Heart left ventricle (tissue), 16 donors: ENCODE results near the gene OGDH. TPM values are rescaled to one million over a fixed set of nuclear protein-coding genes. Genes with fewer than 3 reads are reported as not detected.

Experiments used
- ATAC-seq, 4 donors: fragments of 200-7000 bp; cut with Tn5 transposase; one replicate each; pipeline ENCODE4 v1.9.1; 2020 to 2022; ENCODE audit warnings: moderate library complexity in 4 of 4, mild to moderate bottlenecking in 3 of 4, moderate number of reproducible peaks in 1 of 4
- DNase-seq, 5 donors: peaks; one replicate each; pipeline ENCODE4 v3.0.0-alpha.2; 2020
- H3K27ac ChIP-seq, 12 donors: fragments of 200-600 bp; sonication (generic) in 4 of 12; one replicate each; pipeline versions ENCODE4 v1.5.0 to v1.8.0; 2016 to 2022; ENCODE audit warnings: mild to moderate bottlenecking in 2 of 12
- H3K27me3 ChIP-seq, 9 donors: fragments of 200-600 bp; sonication (generic) in 2 of 9; one replicate each; pipeline versions ENCODE4 v1.5.1 to v1.8.0; 2016 to 2022; ENCODE audit warnings: mild to moderate bottlenecking in 3 of 9
- H3K36me3 ChIP-seq, 9 donors: fragments of 200-600 bp; sonication (generic) in 2 of 9; one replicate each; pipeline versions ENCODE4 v1.5.0 to v1.8.0; 2018 to 2022; ENCODE audit warnings: mild to moderate bottlenecking in 2 of 9
- H3K4me1 ChIP-seq, 12 donors: fragments of 200-600 bp; sonication (generic) in 4 of 12; one replicate each; pipeline versions ENCODE4 v1.5.0 to v1.8.0; 2016 to 2022; ENCODE audit warnings: mild to moderate bottlenecking in 3 of 12
- H3K4me3 ChIP-seq, 12 donors: fragments of 200-600 bp; sonication (generic) in 4 of 12; one replicate each; pipeline versions ENCODE4 v1.5.0 to v1.8.0; 2017 to 2022; ENCODE audit warnings: mild to moderate bottlenecking in 9 of 12, moderate library complexity in 4 of 12
- H3K9me3 ChIP-seq, 12 donors: fragments of 200-600 bp; sonication (generic) in 4 of 12; one replicate each; pipeline versions ENCODE4 v1.5.0 to v1.8.0; 2016 to 2022; ENCODE audit warnings: mild to moderate bottlenecking in 1 of 12
- CTCF ChIP-seq, 12 donors: fragments of 200-600 bp; sonication (generic) in 4 of 12; IDR thresholded peaks; one replicate each; pipeline versions ENCODE4 v1.5.0 to v1.8.0; 2018 to 2022; ENCODE audit warnings: antibody characterized with exemption in 12 of 12, mild to moderate bottlenecking in 5 of 12
- POLR2A ChIP-seq, 2 donors: fragments of 450-650 bp; IDR thresholded peaks; one replicate each; pipeline ENCODE4 v1.6.1; 2017; ENCODE audit warnings: antibody characterized with exemption in 2 of 2, mild to moderate bottlenecking in 2 of 2, moderate library complexity in 2 of 2
- WGBS, 4 donors: extraction: QIAGEN DNeasy Blood & Tissue Kit in 2 of 4; methylation state at CpG; one replicate each; pipeline versions ENCODE4 v1.1.5 to v1.1.7; 2013 to 2018; 5-methylcytosine and 5-hydroxymethylcytosine counted together
- intact Hi-C, 10 donors: fragments of 100-400 bp; cut with DNase I; formaldehyde crosslinking; loops; one replicate each; pipeline versions ENCODE4 v1.11.1 to v1.14.2; 2022
- polyA plus RNA-seq, 2 donors: library from polyadenylated mRNA; stranded (reverse); fragments of 200-250 nt; gene quantifications; one replicate each; pipeline ENCODE4 v1.2.3, GENCODE V29; 2013
- total RNA-seq, 9 donors: library from RNA; depleted of rRNA in 2 of 9; stranded (reverse); fragments of >200 nt in 2 of 9; fragmentation: NEBNext Ultra II Directional in 3 of 9; extraction: Animal tissue kit (Norgen Biotek cat#: 25700) in 3 of 9; gene quantifications; one replicate each; pipeline versions ENCODE4 v1.1.0 to v1.2.4, GENCODE V29; 2016 to 2023
- donor health status: ischemic (EF 13 %, LVEDD 7.1; RV severe dilation, severe dysfunction).
- donor health status: healthy with polysubstance abuse.
- donor health status: DM: no; HTN: yes; CAD: no.
- donor health status: DM: no; HTN: no; CAD: no.
- donor health status: ischemic (EF 25% LVEDD 6.9; RV normal size, moderate dysfunction).
- donor health status: ischemic (EF 25% LVEDD 5.7; RV mildly dilated, moderate dysfunction).
- donor health status: healthy.
- donor health status: DM: yes; HTN: yes; CAD: no.
- donor health status: ischemic (EF 35%, LVEDD 5.7; RV mildly dilated, moderate dysfunction).
- donor health status: nonischemic (EF 11% LVEDD 7.7; RV severe dilation, severe dysfunction).
- donor health status: DM: yes; HTN: yes; CAD: no.
- donor health status: PGD.
- donor health status: ischemic (EF 29% LVEDD 5.4; RV normal size, mild dysfunction).
- donor health status: nonischemic (EF 23%, LVEDD 6.1; RV moderate dilation, normal function).

OGDH gene
- total and polyA plus RNA-seq, 11 donors = 247 to 789 (median 633) TPM

GRCh38 chr7:44564606-44565005 is 41.8 kb upstream of the OGDH start:
- TF ChIP-seq POLR2A (IDR thresholded peaks at IDR 0.05) (no peak), CTCF (IDR thresholded peaks at IDR 0.05) (no peak)
- no peak for ATAC-seq
- peaks cover 4 to 64% (median 56%) of the 10 kb centered on the region in 9 donors for H3K36me3 ChIP-seq

GRCh38 chr7:44565097-44565794 is 41.2 kb upstream of the OGDH start:
- Histone ChIP-seq H3K9me3 (no peaks in the 10 kb centered on the region), H3K4me3 (no peak overlapping the region), H3K36me3 (peaks cover 4 to 70% (median 63%) of the 10 kb centered on the region in 9 donors), H3K4me1 (peaks cover 0 to 11% (median 1%) of the 10 kb centered on the region in 12 donors), H3K27ac (peak overlapping the region in 1 of 12 donors; percentile 37), H3K27me3 (no peaks in the 10 kb centered on the region)
- intact Hi-C loops = loop anchor here in 9 of 10 donors (1.0 to 10.0 kb wide), 9 partner anchors 70 to 330 kb away; partner anchors contain the start of gene NUDCD3 (in 2 of the 9)
- ATAC-seq (peak; percentile 73 to 91 (median 88)), DNase-seq (peak; percentile 50 to 86 (median 73))
- TF ChIP-seq CTCF (IDR thresholded peaks at IDR 0.05) (peak; percentile 92 to 99 (median 97)), POLR2A (IDR thresholded peaks at IDR 0.05) (no peak)
- WGBS, 4 donors = 52 to 61% (median 58%) methylated on average over 9 to 13 of the region's 13 CpGs

More at GRCh38 chr7:44564606-44565005, 41.8 kb upstream of the OGDH start:
- intact Hi-C loops = loop anchor here (1.0 to 10.0 kb wide), 10 partner anchors 70 to 332 kb away; partner anchors contain the start of gene NUDCD3 (in 2 of the 10)
- Histone ChIP-seq H3K4me3 (no peak overlapping the region), H3K27me3 (no peaks in the 10 kb centered on the region), H3K4me1 (peaks cover 0 to 11% (median 1%) of the 10 kb centered on the region in 12 donors), H3K9me3 (no peaks in the 10 kb centered on the region), H3K27ac (no peak overlapping the region)
- no peak for DNase-seq
- 53 to 71% (median 62%) methylated on average over 2 of the region's 2 CpGs for WGBS, 4 donors

GRCh38 chr7:44565795-44566559 is 40.5 kb upstream of the OGDH start:
- DNase-seq (no peak), ATAC-seq (peak; percentile 7 to 35 (median 20))
- Histone ChIP-seq H3K4me1 (peaks cover 0 to 11% (median 1%) of the 10 kb centered on the region in 12 donors), H3K4me3 (no peak overlapping the region), H3K36me3 (peaks cover 4 to 77% (median 70%) of the 10 kb centered on the region in 9 donors), H3K27me3 (no peaks in the 10 kb centered on the region), H3K9me3 (no peaks in the 10 kb centered on the region), H3K27ac (peak overlapping the region in 2 of 12 donors; percentile 10 to 37)
- TF ChIP-seq CTCF (IDR thresholded peaks at IDR 0.05) = peak in 5 of 12 donors; percentile 1 to 26 (median 5)
- no peak for TF ChIP-seq POLR2A (IDR thresholded peaks at IDR 0.05)
- WGBS, 4 donors = 64 to 67% (median 65%) methylated on average over 16 of the region's 16 CpGs
- intact Hi-C loops = loop anchor here in 9 of 10 donors (1.0 to 10.0 kb wide), 9 partner anchors 71 to 331 kb away; partner anchors contain the start of gene NUDCD3 (in 2 of the 9)
